ENCODE measurements around the gene FBXW8.

GRCh38 chr12:116959845-116960514 lies 49.2 kb downstream of the FBXW8 start:
- TF ChIP-seq EZH2 (IDR thresholded peaks at IDR 0.05), result no peak
- TF ChIP-seq POLR2AphosphoS5 (IDR thresholded peaks at IDR 0.05; ENCODE audit: borderline replicate concordance, low read depth, low read length), result no peak
